Lower leg skin (tissue), 3 donors: Measurements from ENCODE around the gene PLXDC1.

Source experiments
- POLR2A ChIP-seq, 2 donors: fragments of 450-650 bp; IDR thresholded peaks; one replicate each; pipeline ENCODE4 v1.6.1; 2016 to 2017; ENCODE audit warnings: antibody characterized with exemption in 2 of 2, mild to moderate bottlenecking in 1 of 2, moderate library complexity in 1 of 2
- TF ChIP-seq, protein P1 (sequence below), 3 donors: fragments of 450-650 bp; IDR thresholded peaks; one replicate each; pipeline ENCODE4 v1.5.1; 2016; ENCODE audit warnings: antibody characterized with exemption in 3 of 3, mild to moderate bottlenecking in 3 of 3, moderate library complexity in 2 of 3

DNA sequence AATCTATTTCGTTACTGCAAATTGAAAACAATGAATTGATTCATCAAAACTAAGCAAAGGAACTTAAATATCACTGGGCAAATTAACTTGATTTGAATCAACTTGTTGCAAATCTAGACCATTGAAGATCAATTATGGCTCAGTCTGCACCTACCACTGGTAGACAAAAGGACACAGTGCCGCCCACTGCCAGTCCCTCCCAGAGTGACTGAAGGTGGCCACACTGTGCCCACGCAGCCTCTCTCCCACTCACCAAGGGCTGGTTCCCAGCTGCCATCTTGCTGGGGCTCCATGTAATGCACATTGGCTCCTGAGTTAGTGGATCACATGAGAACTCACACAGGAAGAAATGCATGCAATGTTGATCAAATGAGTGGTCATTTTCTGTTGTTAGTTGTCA, 78.1 kb downstream of the PLXDC1 start:
- TF ChIP-seq, protein P1, sequence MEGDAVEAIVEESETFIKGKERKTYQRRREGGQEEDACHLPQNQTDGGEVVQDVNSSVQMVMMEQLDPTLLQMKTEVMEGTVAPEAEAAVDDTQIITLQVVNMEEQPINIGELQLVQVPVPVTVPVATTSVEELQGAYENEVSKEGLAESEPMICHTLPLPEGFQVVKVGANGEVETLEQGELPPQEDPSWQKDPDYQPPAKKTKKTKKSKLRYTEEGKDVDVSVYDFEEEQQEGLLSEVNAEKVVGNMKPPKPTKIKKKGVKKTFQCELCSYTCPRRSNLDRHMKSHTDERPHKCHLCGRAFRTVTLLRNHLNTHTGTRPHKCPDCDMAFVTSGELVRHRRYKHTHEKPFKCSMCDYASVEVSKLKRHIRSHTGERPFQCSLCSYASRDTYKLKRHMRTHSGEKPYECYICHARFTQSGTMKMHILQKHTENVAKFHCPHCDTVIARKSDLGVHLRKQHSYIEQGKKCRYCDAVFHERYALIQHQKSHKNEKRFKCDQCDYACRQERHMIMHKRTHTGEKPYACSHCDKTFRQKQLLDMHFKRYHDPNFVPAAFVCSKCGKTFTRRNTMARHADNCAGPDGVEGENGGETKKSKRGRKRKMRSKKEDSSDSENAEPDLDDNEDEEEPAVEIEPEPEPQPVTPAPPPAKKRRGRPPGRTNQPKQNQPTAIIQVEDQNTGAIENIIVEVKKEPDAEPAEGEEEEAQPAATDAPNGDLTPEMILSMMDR (IDR thresholded peaks at IDR 0.05) = no peak
- TF ChIP-seq POLR2A (IDR thresholded peaks at IDR 0.05) = no peak
